ENCODE measurements around the gene GPR63.

DNA sequence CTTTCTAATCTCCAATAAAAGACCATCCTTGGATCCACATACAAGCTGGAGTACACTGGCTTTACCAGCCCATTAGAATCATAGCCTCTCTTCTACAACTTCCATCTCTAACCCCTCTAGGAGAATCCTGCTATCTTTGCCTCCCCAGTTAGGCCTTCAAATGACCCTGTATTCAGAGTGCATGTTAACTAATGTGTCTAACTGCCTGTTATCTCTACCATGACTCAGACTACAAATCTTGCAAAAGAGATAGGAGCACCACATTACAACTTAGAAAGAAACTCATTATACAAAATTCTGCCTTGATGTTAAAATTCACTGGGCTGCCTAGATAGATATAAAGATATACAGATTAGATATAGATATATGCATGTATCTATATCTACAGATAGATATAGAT lies 28.2 kb downstream of the GPR63 start:
- TF ChIP-seq, protein P1, sequence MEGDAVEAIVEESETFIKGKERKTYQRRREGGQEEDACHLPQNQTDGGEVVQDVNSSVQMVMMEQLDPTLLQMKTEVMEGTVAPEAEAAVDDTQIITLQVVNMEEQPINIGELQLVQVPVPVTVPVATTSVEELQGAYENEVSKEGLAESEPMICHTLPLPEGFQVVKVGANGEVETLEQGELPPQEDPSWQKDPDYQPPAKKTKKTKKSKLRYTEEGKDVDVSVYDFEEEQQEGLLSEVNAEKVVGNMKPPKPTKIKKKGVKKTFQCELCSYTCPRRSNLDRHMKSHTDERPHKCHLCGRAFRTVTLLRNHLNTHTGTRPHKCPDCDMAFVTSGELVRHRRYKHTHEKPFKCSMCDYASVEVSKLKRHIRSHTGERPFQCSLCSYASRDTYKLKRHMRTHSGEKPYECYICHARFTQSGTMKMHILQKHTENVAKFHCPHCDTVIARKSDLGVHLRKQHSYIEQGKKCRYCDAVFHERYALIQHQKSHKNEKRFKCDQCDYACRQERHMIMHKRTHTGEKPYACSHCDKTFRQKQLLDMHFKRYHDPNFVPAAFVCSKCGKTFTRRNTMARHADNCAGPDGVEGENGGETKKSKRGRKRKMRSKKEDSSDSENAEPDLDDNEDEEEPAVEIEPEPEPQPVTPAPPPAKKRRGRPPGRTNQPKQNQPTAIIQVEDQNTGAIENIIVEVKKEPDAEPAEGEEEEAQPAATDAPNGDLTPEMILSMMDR (IDR thresholded peaks at IDR 0.05; ENCODE audit: poor library complexity): no peak
- no peak for TF ChIP-seq EZH2 (IDR thresholded peaks at IDR 0.05; ENCODE audit: borderline replicate concordance)

Data from hepatocyte (in vitro differentiated cells).